HG02588 (cell line): Measurements from ENCODE around the gene MIGA1.

Experiments used
- ATAC-seq: cut with Tn5 transposase; IDR thresholded peaks from one replicate; pipeline ENCODE4 v1.9.1; 2021; ENCODE audit warnings: mild to moderate bottlenecking, moderate library complexity; ENCODE audit not compliant: unreplicated experiment

The MIGA1 gene

GRCh38 chr1:77841574-77841973 lies 62.1 kb downstream of the MIGA1 start:
- no peak for ATAC-seq

- no peak for ATAC-seq
These were observed 66.5 kb downstream of the MIGA1 start for GRCh38 chr1:77845951-77846350.

- ATAC-seq, result no peak
These were observed 67.5 kb downstream of the MIGA1 start for GRCh38 chr1:77846966-77847365.

GRCh38 chr1:77847621-77848080 lies 68.2 kb downstream of the MIGA1 start:
- ATAC-seq, result no peak

- ATAC-seq, result no peak
These were observed 70.6 kb downstream of the MIGA1 start for GRCh38 chr1:77850082-77850481.

GRCh38 chr1:77857552-77857951 lies 78.1 kb downstream of the MIGA1 start:
- no peak for ATAC-seq

GRCh38 chr1:77858725-77859124 lies 79.3 kb downstream of the MIGA1 start:
- no peak for ATAC-seq

- no peak for ATAC-seq
These were observed 79.8 kb downstream of the MIGA1 start for GRCh38 chr1:77859248-77859647.

- no peak for ATAC-seq
These were observed 86.8 kb downstream of the MIGA1 start for GRCh38 chr1:77866296-77866695.

GRCh38 chr1:77872645-77873044 lies 93.2 kb downstream of the MIGA1 start:
- no peak for ATAC-seq

- ATAC-seq, result no peak
These were observed 94.0 kb downstream of the MIGA1 start for GRCh38 chr1:77873461-77873860.

GRCh38 chr1:77874804-77875445 lies 95.5 kb downstream of the MIGA1 start:
- ATAC-seq, result no peak

GRCh38 chr1:77876884-77877283 lies 97.4 kb downstream of the MIGA1 start:
- ATAC-seq, result no peak

- no peak for ATAC-seq
These were observed 101.6 kb downstream of the MIGA1 start for GRCh38 chr1:77881061-77881460.

GRCh38 chr1:77882411-77882810 lies 103.0 kb downstream of the MIGA1 start:
- ATAC-seq, result no peak

GRCh38 chr1:77888081-77888780 lies 108.8 kb downstream of the MIGA1 start, which contains the start of gene NEXN:
Gene NEXN (plus strand): TSS chr1:77888624. CDS start chr1:77916107, 27,483 bp downstream.
- peak; percentile 33 for ATAC-seq

- ATAC-seq, result peak; percentile 76
These were observed 109.6 kb downstream of the MIGA1 start for GRCh38 chr1:77888781-77889642.

- no peak for ATAC-seq
These were observed 110.2 kb downstream of the MIGA1 start for GRCh38 chr1:77889671-77890070.

- ATAC-seq, result no peak
These were observed 111.8 kb downstream of the MIGA1 start for GRCh38 chr1:77891200-77891599.

- ATAC-seq, result no peak
These were observed 120.3 kb downstream of the MIGA1 start for GRCh38 chr1:77899647-77900320.
